GM19193 (cell line): ENCODE measurements around the gene EXD3.

Experiments
- POLR2A ChIP-seq: IDR thresholded peaks from 4 replicates; pipeline ENCODE4 v1.6.1; 2011; ENCODE audit not compliant: insufficient read depth, insufficient read length; ENCODE audit errors: extremely low read depth

Gene EXD3

DNA sequence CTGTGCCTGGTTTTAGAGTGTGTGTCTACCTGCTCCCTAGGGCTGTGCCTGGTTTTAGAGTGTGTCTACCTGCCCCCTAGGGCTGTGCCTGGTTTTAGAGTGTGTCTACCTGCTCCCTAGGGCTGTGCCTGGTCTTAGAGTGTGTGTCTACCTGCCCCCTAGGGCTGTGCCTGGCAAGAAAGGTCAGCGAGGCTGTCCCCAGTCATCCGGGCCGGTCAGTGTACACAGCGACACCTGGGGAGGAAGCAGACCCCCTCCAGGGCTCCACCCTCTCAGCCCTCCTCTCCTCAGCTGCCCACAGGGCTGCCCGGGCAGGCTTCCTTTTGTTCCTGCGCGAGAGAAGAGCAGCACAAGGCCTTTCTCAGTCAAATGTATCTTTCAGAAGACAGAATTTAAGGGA, 125.0 kb downstream of the EXD3 start:
- no peak for TF ChIP-seq POLR2A

- TF ChIP-seq POLR2A, result no peak
Observed at GRCh38 chr9:137296670-137297664, 126.0 kb downstream of the EXD3 start.

DNA sequence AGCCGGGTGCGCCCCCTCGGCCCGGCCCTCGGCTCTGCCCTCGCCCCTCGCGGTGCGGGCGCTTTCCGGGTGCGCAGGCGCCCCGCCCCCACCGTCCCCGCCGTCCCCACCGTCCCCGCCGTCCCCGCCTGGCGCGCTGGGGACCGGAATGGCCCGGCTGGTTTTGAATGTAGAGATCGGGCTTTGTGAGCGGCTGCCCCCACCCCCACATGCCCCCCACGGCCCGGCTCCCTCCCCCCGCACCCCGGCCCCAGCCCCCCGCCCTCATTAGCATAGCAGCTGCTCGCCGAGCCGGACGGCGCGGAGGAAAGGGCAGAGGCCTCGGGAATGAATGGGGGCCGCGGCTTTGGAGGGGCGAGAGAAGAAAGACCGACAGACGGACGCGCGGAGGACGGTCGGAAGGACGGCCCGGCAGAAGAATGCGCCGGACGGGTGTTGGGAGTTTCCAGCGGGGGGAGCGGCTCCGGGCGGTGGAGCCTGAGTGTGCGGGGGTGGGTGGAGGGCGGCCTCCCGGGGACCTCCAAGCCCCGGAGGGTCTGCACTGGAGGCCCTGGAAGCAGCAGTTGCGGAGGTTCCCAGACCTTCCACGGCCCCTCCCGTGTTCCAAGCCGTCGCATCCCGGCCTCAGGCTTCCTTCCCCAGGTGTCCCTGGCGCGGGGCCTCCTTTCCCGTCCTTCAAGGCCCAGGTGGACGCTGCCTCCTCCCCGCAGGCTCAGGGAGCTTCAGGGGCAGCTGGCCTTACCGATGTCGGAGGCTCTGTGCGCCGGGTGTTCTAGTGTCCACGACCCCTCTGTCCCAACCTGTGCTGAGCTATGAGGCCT, 126.9 kb downstream of the EXD3 start:
- TF ChIP-seq POLR2A, result no peak

DNA sequence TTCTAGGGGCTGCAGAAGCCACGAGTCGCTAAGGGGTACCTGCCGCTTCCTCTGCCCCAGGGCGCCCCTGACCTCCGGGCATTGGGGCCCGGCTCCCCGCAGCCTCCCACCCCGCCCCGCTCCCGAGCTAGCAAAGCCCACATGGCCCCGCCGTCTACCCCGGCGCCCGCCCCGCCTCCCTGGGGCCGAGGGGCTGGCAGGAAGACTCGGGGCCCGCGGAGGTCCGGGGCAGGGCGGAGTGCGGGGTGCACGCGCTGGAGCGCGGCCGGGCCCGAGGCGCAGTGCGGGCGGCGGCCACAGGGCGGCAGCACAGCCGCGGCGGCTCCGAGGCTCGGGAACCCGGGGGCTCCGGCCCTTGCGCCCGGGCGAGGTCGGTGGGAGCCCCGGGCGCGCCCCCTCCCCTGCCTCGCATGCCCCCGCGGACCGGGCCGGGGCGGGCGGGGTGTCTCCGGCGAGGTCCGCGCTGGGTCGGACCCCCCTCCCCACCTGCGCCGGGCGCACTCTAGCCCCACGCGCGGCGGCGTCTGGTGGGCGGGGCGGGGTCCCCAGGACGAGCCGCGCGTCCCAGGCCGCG, 127.6 kb downstream of the EXD3 start:
- no peak for TF ChIP-seq POLR2A

GRCh38 chr9:137294681-137295237, 128.2 kb downstream of the EXD3 start:
- TF ChIP-seq POLR2A, result no peak

DNA sequence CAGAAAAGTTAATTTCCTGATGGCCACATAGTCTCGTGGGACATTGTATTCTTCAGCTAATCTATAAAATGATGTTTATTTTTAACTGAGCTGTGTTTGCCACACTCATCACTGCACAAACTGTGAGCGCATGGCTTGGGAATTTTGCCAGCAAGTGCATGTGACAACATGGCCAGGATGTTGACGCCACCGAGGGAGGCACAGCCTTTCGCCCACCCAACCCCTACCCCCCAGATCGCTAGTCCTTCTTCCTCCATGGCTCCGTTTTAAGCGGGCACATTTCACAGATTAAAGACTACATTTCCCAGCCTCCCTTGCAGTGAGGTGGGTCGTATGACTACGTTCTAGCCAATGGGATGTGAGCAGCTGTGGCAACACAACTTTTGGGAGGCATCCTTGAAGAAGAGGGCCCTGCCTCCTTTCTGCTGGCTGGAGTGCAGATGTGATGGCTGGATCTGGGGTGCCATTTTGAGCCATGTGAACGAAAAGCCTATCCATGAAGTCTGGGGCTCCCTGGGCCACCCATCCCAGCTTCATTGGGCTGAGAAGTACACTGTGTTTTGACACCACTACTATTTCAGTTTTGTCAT, 128.8 kb downstream of the EXD3 start:
- no peak for TF ChIP-seq POLR2A

GRCh38 chr9:137293482-137294090, 129.4 kb downstream of the EXD3 start:
- no peak for TF ChIP-seq POLR2A

- no peak for TF ChIP-seq POLR2A
Observed at GRCh38 chr9:137293094-137293481, 129.9 kb downstream of the EXD3 start.

DNA sequence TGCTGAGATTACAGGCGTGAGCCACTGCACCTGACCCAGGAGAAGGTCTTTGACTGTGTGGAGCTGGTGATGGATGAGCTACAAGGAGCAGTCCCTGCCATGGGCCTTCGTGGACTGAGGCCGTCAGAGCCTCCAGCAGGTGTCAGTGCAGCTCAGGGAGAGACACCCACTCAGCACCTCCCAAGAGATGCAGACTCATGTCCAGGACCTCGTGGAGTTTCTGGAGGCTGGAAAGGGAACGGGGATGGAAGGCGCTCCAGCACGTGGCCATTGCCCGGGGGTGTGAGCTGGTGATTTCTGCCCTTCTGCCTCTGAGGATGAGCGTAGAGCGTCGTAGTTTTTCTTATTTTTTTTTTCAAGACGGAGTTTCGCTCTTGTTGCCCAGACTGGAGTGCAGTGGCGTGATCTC, 136.0 kb downstream of the EXD3 start:
- TF ChIP-seq POLR2A, result no peak

- TF ChIP-seq POLR2A, result no peak
Observed at GRCh38 chr9:137281345-137282116, 141.4 kb downstream of the EXD3 start.

DNA sequence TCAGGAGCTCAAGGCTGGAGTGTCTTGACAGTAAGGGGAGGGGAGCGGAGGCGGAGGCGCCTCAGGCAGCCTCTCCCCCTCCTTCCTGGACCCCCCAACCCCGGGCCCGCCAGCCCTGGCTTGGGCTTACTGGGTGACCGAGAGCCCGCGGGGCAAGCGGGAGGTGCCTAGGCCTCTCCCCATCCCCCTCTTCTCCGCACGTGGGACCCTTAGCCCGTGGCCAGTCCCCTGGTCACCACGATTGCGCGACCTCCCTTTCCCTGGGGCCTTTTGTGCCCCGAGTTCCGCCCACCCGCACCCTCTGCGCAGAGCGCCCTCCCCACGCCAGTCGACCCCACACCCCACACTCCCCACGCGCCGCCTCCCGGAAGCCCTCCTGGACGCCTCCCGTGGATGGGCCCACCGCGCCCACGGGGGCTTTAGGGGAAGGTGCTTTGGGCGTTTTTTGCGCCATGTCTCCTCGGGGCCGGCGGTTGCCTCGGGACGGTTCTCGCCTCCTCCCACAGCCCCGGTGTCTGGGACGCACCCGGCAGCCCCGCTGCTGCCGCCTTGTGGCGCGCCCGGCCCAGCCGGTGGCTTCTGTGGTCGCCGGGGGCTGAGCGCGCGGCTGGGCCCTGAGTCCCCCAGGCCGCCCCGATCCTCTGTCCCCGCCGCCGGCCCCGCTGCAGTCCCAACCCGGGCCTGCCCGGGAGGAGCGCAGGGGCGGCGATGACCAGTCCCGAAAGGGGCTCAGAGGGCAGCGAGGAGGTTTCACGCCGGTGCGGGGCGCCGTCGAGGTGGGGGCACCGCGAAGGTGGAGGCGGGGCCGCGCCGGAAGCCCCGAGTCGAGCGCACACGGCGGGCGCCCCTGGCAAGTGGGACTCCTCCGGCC, 142.3 kb downstream of the EXD3 start:
- TF ChIP-seq POLR2A, result no peak

DNA sequence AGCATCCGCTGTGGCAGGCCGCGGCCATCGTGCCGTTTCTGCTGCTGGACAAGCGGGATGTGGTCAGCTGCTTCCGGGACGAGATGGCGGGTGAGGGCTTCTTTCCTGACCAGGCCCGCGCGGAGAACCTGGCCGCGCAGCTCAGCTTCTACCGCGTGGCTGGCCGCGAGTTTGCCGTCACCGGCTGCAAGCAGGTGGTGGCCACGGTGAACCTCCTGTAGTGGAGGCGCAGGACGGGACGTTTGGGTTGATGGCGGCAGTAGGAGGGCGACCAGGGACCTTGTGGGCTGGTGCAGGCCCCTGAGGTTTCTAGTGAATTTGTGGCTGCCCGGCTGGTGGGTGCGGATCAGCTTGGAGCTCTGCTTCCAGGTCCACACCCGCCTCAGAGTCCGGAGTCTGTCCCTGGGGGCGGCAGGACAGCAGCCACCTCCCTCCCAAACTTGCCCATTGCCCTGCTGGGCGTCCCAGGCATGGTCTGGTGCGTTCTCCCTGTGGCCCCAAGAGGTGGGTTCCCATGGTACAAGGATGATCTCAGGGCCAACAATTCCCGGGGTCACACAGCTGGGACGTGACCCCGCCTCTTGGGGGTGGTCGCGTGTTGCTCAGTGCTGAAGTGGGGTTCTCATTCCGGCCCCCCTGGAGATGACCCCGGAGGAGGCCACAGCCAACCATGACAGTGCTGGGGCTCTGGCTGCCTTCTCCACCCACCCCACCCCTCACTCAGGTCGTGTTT, 143.1 kb downstream of the EXD3 start:
- TF ChIP-seq POLR2A, result no peak
